HG02970 (cell line): ENCODE measurements around the gene IQCH.

ENCODE experiments used
- ATAC-seq: cut with Tn5 transposase; IDR thresholded peaks from one replicate; pipeline ENCODE4 v1.9.1; 2021; ENCODE audit warnings: mild to moderate bottlenecking, moderate library complexity, moderate number of reproducible peaks; ENCODE audit not compliant: unreplicated experiment, low FRiP score

IQCH gene

DNA sequence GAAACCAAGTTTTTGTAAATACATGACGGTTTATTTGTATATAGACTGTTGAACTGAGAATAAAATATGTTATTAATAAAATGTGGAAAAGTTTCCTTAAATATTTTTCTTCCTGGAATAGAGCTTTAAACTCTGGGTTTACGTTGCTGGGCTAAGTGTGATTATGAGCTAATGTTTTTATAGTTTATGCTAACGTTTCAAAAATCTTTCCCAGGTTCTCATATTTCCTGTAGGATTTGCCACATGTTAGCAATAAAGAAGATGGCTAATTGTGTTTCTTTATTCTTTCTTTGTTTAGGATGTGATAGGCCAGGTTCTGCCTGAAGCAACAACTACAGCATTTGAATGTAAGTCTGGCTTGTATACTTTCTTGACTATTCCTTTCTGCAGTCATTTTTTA is 295.1 kb downstream of the IQCH start:
- ATAC-seq: no peak

DNA sequence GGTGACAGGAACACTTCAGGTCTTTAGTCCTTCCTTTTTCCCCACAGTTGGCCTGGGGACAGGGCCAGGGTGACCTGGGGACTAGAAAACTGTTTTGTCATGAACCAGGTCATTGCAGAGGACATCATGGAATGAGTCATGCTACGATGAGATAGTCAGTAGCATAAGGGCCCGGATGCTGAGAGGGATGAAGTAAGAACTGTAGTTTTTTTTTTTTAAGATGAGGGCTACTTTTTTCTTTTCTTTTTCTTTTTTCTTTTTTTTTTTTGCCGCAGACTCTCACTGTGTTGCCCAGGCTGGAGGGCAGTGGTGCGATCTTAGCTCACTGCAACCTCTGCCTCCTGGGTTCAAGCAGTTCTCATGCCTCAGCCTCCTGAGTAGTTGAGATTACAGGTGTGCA is 295.9 kb downstream of the IQCH start:
- ATAC-seq: no peak

DNA sequence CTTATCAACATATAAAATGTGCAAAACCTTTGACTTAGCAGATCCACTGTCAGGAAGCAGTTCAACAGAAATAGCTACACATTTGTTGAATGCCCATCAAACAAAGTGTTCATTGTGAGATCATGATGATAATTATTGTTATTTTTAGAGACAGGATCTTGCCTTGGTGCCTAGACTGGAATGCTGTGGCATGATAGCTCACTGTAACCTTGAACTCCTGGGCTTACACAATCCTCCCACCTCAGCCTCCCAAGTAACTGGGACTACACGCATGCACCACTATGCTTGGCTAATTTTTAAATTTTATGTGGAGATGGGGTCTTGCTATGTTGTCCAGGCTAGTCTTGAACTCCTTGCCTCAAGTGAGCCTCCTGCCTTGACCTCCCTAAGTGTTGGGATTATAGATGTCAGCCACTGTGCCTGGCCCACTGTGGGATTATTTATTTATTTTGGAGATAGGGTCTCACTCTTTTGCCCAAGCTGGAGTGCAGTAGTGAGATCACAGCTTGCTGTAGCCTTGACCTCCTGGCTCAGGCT is 296.7 kb downstream of the IQCH start:
- no peak for ATAC-seq
